Glutamatergic neuron (in vitro differentiated cells): Measurements from ENCODE around the gene PTPRN2. TPM values are rescaled to one million over a fixed set of nuclear protein-coding genes. Genes with fewer than 3 reads are reported as not detected.

ENCODE experiments used
- DNase-seq: peaks from one replicate; pipeline ENCODE4 v3.0.0; 2022
- H3K27ac Mint-ChIP-seq: one replicate; pipeline ENCODE4 v1.8.0; 2020; ENCODE audit warnings: mild to moderate bottlenecking, mixed read lengths, inconsistent platforms; ENCODE audit not compliant: unreplicated experiment
- H3K27me3 Mint-ChIP-seq: one replicate; pipeline ENCODE4 v1.8.0; 2020; ENCODE audit warnings: mild to moderate bottlenecking, moderate library complexity, mixed read lengths, inconsistent platforms; ENCODE audit not compliant: unreplicated experiment
- H3K36me3 Mint-ChIP-seq: one replicate; pipeline ENCODE4 v1.8.0; 2020; ENCODE audit warnings: mild to moderate bottlenecking, mixed read lengths, inconsistent platforms; ENCODE audit not compliant: unreplicated experiment
- H3K4me1 Mint-ChIP-seq: one replicate; pipeline ENCODE4 v1.8.0; 2020; ENCODE audit warnings: mild to moderate bottlenecking, low read depth, mixed read lengths, inconsistent platforms; ENCODE audit not compliant: unreplicated experiment
- H3K4me3 Mint-ChIP-seq: one replicate; pipeline ENCODE4 v1.8.0; 2020; ENCODE audit warnings: mild to moderate bottlenecking, mixed read lengths, inconsistent platforms; ENCODE audit not compliant: unreplicated experiment
- H3K9me3 Mint-ChIP-seq: one replicate; pipeline ENCODE4 v1.8.0; 2020; ENCODE audit warnings: mild to moderate bottlenecking, moderate library complexity, mixed read lengths, inconsistent platforms; ENCODE audit not compliant: unreplicated experiment
- total RNA-seq: library from RNA; stranded (reverse); fragmentation: NEBNext Ultra II Directional; extraction: Animal tissue kit (Norgen Biotek cat#: 25700); gene quantifications from one replicate; pipeline ENCODE4 v1.2.1, GENCODE V29; 2021; ENCODE audit not compliant: unreplicated experiment
- TF ChIP-seq, protein P1 (sequence below): fragments of 200-600 bp; sonication (generic); IDR thresholded peaks from one replicate; pipeline ENCODE4 v1.5.0; 2021; ENCODE audit not compliant: partially characterized antibody, unreplicated experiment

The PTPRN2 gene
- total RNA-seq, 1 donor from 2014 or later = 49.0 TPM

DNA sequence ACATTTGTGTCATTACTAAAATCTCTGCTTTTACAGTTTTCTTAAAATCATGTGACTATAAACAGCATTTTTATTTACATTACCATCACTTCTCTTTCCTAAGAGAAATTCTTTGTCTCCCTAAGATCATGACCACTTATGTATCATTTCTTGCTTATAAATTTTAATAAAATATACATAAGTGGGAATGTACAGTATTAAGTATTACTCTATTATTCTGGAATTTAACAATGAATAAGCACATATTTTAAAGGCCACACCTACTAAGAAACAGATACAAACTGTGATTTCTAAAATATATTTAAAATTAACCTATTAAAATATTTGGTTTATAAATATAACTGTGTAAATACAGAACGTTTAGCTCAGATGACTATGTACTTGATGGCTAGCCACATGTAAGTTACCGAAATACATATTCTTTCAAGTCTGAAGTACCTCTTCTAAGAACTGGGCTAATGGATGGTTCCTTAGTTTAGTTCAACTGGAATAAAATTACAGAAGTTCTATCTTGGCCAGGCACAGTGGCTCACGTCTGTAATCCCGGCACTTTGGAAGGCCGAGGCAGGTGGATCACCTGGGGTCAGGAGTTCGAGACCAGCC, 33.3 kb upstream of the PTPRN2 start:
- Mint-ChIP-seq H3K4me1 (no peaks in the 10 kb centered on the region), H3K36me3 (no peaks in the 10 kb centered on the region), H3K27me3 (peaks cover 4% of the 10 kb centered on the region), H3K9me3 (no peaks in the 10 kb centered on the region), H3K27ac (no peak overlapping the region), H3K4me3 (no peak overlapping the region)
- TF ChIP-seq, protein P1, sequence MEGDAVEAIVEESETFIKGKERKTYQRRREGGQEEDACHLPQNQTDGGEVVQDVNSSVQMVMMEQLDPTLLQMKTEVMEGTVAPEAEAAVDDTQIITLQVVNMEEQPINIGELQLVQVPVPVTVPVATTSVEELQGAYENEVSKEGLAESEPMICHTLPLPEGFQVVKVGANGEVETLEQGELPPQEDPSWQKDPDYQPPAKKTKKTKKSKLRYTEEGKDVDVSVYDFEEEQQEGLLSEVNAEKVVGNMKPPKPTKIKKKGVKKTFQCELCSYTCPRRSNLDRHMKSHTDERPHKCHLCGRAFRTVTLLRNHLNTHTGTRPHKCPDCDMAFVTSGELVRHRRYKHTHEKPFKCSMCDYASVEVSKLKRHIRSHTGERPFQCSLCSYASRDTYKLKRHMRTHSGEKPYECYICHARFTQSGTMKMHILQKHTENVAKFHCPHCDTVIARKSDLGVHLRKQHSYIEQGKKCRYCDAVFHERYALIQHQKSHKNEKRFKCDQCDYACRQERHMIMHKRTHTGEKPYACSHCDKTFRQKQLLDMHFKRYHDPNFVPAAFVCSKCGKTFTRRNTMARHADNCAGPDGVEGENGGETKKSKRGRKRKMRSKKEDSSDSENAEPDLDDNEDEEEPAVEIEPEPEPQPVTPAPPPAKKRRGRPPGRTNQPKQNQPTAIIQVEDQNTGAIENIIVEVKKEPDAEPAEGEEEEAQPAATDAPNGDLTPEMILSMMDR = no peak
- DNase-seq = no peak

DNA sequence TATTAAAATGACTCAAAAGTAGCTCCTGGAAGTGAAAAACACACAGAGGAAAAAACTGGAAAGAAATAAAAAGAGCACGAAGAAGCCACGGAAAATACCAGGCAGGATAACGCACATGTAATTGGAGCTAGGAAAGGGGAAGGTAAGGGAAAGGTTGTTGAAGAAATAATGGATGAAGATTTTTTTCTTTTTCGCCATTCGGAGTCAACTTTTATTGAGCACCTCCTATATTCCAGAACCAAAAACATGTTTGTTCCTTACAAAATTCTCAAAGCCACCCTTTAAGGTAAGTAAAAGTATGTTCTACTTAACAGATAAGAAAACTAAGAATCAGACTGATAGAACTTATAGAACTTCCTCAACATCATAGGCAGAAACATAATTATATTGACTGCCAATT, 32.8 kb upstream of the PTPRN2 start:
- H3K27ac Mint-ChIP-seq = no peak overlapping the region
- no peaks in the 10 kb centered on the region for H3K9me3 Mint-ChIP-seq
- DNase-seq = no peak
- H3K4me3 Mint-ChIP-seq = no peak overlapping the region
- TF ChIP-seq, protein P1 = no peak
- H3K4me1 Mint-ChIP-seq = no peaks in the 10 kb centered on the region
- no peaks in the 10 kb centered on the region for H3K36me3 Mint-ChIP-seq
- H3K27me3 Mint-ChIP-seq = peaks cover 4% of the 10 kb centered on the region

DNA sequence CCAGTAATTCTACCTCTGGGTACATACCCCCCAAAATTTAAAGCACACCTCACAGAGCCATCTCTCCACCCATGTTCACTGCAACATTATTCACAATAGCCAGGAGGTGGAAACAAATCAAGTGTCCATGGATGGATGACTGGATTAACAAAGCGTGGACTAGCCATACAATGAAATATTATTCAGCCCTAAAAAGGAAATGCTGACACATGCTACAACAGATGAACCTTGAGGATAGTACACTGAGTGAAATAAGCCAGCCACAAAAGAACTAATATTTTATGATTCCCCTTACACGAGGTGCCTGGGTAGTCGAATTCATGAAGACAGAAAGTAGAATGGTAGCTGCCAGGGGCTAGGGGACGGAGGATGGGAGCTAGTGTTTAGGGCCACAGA, 31.1 kb upstream of the PTPRN2 start:
- no peak for DNase-seq
- Mint-ChIP-seq H3K4me3 (no peak overlapping the region), H3K4me1 (no peaks in the 10 kb centered on the region), H3K27me3 (peaks cover 4% of the 10 kb centered on the region), H3K36me3 (no peaks in the 10 kb centered on the region), H3K27ac (no peak overlapping the region), H3K9me3 (no peaks in the 10 kb centered on the region)
- TF ChIP-seq, protein P1 = no peak

DNA sequence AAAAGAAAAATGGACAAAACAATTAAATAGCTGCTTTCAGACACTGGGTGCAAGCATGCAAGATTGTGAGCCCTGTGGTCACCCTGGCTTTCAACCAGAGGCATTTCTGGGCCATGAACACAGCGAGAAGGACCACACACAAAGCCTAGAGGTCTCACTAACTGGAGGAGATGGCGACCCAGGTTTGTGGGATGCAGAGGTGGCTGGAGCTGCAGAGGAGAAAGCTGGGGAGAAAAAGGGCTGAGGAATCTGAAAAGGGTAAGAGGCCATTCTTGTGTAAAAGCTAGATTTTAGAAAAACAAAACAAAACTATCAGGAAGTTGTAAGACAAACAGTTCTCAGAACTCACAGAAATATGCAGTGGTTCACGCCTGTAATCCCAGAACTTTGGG, 30.1 kb upstream of the PTPRN2 start:
- no peak overlapping the region for H3K4me3 Mint-ChIP-seq
- no peak for DNase-seq

DNA sequence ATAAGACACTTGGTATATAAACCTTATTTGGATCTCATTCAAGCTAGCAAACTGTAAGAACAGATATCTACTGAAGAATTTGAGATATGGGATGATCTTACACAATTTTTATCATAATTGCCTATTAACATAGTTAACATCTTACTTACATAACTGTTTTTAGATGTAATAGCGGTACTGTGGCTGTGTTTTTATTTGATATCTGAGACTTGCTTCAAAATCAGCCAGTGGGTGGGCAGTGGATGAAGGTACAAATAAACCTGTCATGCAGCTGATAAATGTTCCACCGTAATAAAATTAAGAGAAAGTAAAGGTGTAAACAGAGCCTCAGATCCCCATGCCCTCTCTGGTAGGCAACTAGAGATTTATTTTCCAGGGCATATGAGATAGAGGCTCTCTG, 28.4 kb upstream of the PTPRN2 start:
- Mint-ChIP-seq H3K36me3 (no peaks in the 10 kb centered on the region), H3K4me1 (peaks cover 3% of the 10 kb centered on the region), H3K27ac (no peak overlapping the region), H3K4me3 (no peak overlapping the region), H3K27me3 (peaks cover 4% of the 10 kb centered on the region), H3K9me3 (no peaks in the 10 kb centered on the region)
- DNase-seq = no peak
- TF ChIP-seq, protein P1 = no peak

More for the DNA sequence above, 30.1 kb upstream of the PTPRN2 start:
- TF ChIP-seq, protein P1 = no peak
- no peaks in the 10 kb centered on the region for H3K9me3 Mint-ChIP-seq
- no peak overlapping the region for H3K27ac Mint-ChIP-seq
- H3K4me1 Mint-ChIP-seq = peaks cover 3% of the 10 kb centered on the region
- no peaks in the 10 kb centered on the region for H3K36me3 Mint-ChIP-seq
- H3K27me3 Mint-ChIP-seq = peaks cover 4% of the 10 kb centered on the region
